Measurements from ENCODE around the gene TRPM1.

Gene TRPM1

GRCh38 chr15:31016446-31016915 is 85.0 kb downstream of the TRPM1 start:
- DNase-seq (ENCODE audit: low spot score), result no peak

- no peak for DNase-seq (ENCODE audit: low spot score)
Measured at GRCh38 chr15:31014608-31014925, 87.0 kb downstream of the TRPM1 start.

GRCh38 chr15:31013863-31014607 is 87.5 kb downstream of the TRPM1 start:
- no peak for DNase-seq (ENCODE audit: low spot score)

GRCh38 chr15:31012455-31012854 is 89.1 kb downstream of the TRPM1 start:
- no peak for DNase-seq (ENCODE audit: low spot score)

GRCh38 chr15:31010036-31010435 is 91.5 kb downstream of the TRPM1 start:
- DNase-seq (ENCODE audit: low spot score), result no peak

GRCh38 chr15:31005660-31006059 is 95.9 kb downstream of the TRPM1 start:
- DNase-seq (ENCODE audit: low spot score), result no peak

GRCh38 chr15:31004220-31004733 is 97.2 kb downstream of the TRPM1 start:
- peak; percentile 11 for DNase-seq (ENCODE audit: low spot score)

- DNase-seq (ENCODE audit: low spot score), result no peak
Measured at GRCh38 chr15:31001702-31002101, 99.8 kb downstream of the TRPM1 start.

- DNase-seq (ENCODE audit: low spot score), result no peak
Measured at GRCh38 chr15:30999729-31000128, 101.8 kb downstream of the TRPM1 start.

GRCh38 chr15:30997270-30997669 is 104.3 kb downstream of the TRPM1 start:
- no peak for DNase-seq (ENCODE audit: low spot score)

- DNase-seq (ENCODE audit: low spot score), result no peak
Measured at GRCh38 chr15:30992249-30992864, 109.2 kb downstream of the TRPM1 start.

GRCh38 chr15:30991255-30992235 is 110.0 kb downstream of the TRPM1 start, which contains the start of gene MTMR10:
TSS of gene MTMR10 (minus strand) at chr15:30991628. CDS start at chr15:30991506, 122 bp downstream.
- DNase-seq (ENCODE audit: low spot score), result peak; percentile 66

- DNase-seq (ENCODE audit: low spot score), result no peak
Measured at GRCh38 chr15:30990446-30991254, 110.9 kb downstream of the TRPM1 start.

- DNase-seq (ENCODE audit: low spot score), result no peak
Measured at GRCh38 chr15:30990036-30990435, 111.5 kb downstream of the TRPM1 start.

GRCh38 chr15:30985081-30985531 is 116.4 kb downstream of the TRPM1 start:
- DNase-seq (ENCODE audit: low spot score), result no peak

- no peak for DNase-seq (ENCODE audit: low spot score)
Measured at GRCh38 chr15:30984542-30984941, 117.0 kb downstream of the TRPM1 start.

- DNase-seq (ENCODE audit: low spot score), result no peak
Measured at GRCh38 chr15:30984118-30984517, 117.4 kb downstream of the TRPM1 start.

GRCh38 chr15:30979457-30979856 is 122.1 kb downstream of the TRPM1 start:
- no peak for DNase-seq (ENCODE audit: low spot score)

GRCh38 chr15:30978328-30978727 is 123.2 kb downstream of the TRPM1 start:
- DNase-seq (ENCODE audit: low spot score), result no peak

- no peak for DNase-seq (ENCODE audit: low spot score)
Measured at GRCh38 chr15:30974112-30974511, 127.4 kb downstream of the TRPM1 start.

- no peak for DNase-seq (ENCODE audit: low spot score)
Measured at GRCh38 chr15:30973379-30973778, 128.1 kb downstream of the TRPM1 start.

Data from CD4-positive, alpha-beta T cell treated with Interleukin-2 at 100 ng/mL for 4 hours (primary cell).